Adipose tissue (tissue), 3 donors: Measurements from ENCODE around the gene F5. TPM values are rescaled to one million over a fixed set of nuclear protein-coding genes. Genes with fewer than 3 reads are reported as not detected.
"Not testable (repeated sequence)": the region's sequence is repeated elsewhere in the genome, so short reads cannot be mapped to it uniquely, and the experiment has no call there.

ENCODE experiments used
- H3K27ac ChIP-seq: one replicate; pipeline ENCODE4 v1.5.1; 2013; ENCODE audit warnings: low read depth, low read length
- WGBS, 3 donors: extraction: QIAGEN DNeasy Blood & Tissue Kit; methylation state at CpG; one replicate each; pipeline ENCODE4 v1.1.7; 2013; 5-methylcytosine and 5-hydroxymethylcytosine counted together
- polyA plus RNA-seq, 3 donors: library from polyadenylated mRNA; stranded (reverse); fragments of 200-250 nt; gene quantifications; one replicate each; pipeline ENCODE4 v1.2.3, GENCODE V29; 2013
- donor health status: healthy with polysubstance abuse.
- donor health status: Bipolar disorder and iron deficiency.
- donor health status: healthy.

The F5 gene
- polyA plus RNA-seq, 3 donors = 0.22 to 3.6 (median 0.67) TPM

- H3K27ac ChIP-seq = no peak overlapping the region
- WGBS, 3 donors = 73 to 89% (median 81%) methylated on average over 1 of the region's 1 CpG
These were observed 24.6 kb downstream of the F5 start for GRCh38 chr1:169561692-169562091.

- 71 to 85% (median 80%) methylated on average over 5 of the region's 5 CpGs for WGBS, 3 donors
- H3K27ac ChIP-seq = no peak overlapping the region
These were observed 29.1 kb downstream of the F5 start for GRCh38 chr1:169557131-169557530.

DNA sequence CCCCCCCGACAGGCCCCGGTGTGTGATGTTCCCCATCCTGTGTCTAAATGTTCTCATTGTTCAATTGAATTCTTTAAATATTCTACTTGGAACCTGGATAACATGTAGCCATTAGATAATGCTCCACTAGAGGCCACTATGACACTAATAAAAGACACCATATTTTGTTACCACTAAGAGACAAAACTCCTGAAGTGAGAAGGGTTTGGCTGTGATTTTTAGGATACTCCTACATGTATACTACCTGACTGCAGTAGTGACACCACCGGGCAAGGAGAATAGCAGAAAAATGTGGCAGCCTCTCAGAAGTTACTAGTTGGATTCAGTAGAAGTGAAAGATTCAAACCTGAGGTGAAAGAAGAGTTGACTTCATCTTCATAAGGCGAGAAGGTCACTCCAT is 36.0 kb downstream of the F5 start:
- H3K27ac ChIP-seq = no peak overlapping the region
- 29% methylated on average over 4 of the region's 4 CpGs for WGBS, 3 donors

DNA sequence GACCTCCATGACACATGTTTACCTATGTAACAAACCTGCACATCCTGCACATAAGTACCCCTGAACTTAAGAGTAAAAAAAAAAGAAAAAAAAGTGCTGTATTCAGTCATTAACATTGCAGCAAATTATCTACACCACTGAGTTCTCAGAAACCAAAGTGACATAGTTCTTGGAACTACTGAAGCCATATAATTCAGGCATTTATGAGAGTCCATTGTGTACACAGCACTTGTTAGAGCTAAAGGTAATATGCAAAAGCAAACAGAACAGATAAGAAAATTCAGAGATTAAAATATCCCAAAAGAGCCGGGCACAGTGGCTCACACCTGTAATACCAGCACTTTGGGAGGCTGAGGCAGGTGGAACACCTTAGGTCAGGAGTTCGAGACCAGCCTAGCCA is 38.0 kb downstream of the F5 start:
- WGBS, 3 donors = 63 to 87% (median 84%) methylated on average over 2 of the region's 2 CpGs
- no peak overlapping the region for H3K27ac ChIP-seq

- no peak overlapping the region for H3K27ac ChIP-seq
- WGBS, 3 donors = 43 to 53% (median 53%) methylated on average over 14 to 15 of the region's 15 CpGs
These were observed 39.9 kb downstream of the F5 start for GRCh38 chr1:169546087-169546995.

DNA sequence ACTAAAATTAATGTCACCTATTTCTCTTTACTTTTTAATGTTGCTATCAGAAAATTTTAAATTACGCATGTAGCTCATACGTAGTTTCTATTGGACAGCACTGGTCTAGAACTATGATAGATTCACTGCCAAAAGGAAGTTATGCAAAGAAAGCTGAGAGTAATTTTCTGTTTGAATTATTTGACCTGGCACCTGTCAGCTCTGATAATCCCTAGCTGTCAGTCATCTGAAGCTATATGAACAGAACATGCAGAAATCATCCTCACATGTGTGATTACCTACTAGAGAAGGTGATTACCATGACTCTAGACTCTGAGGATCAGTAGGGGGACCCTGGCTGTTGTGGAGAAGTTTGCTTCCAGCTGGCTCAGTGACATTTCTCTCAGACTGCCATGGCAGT is 40.8 kb downstream of the F5 start:
- 63 to 81% (median 72%) methylated on average over 2 of the region's 2 CpGs for WGBS, 3 donors
- no peak overlapping the region for H3K27ac ChIP-seq

GRCh38 chr1:169538998-169539871 is 47.0 kb downstream of the F5 start:
- H3K27ac ChIP-seq = no peak overlapping the region
- 77 to 86% (median 81%) methylated on average over 3 of the region's 3 CpGs for WGBS, 3 donors

DNA sequence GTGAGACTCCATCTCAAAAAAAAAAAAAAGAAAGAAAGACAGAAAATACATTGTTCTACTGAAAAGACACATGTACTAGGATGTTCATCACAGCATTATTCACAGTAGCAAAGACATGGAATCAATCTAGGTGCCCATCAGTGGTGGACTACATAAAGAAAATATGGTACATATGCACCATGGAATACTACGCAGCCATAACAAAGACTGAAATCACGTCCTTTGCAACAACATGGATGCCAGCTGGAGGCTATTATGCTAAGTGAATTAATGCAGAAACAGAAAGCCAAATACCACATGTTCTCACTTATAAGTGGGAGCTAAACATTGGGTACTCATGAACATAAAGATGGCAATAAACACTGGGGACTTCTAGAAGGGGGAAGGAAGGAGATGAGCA is 51.6 kb downstream of the F5 start:
- H3K27ac ChIP-seq = no peak overlapping the region
- 88 to 95% (median 90%) methylated on average over 2 of the region's 2 CpGs for WGBS, 3 donors

DNA sequence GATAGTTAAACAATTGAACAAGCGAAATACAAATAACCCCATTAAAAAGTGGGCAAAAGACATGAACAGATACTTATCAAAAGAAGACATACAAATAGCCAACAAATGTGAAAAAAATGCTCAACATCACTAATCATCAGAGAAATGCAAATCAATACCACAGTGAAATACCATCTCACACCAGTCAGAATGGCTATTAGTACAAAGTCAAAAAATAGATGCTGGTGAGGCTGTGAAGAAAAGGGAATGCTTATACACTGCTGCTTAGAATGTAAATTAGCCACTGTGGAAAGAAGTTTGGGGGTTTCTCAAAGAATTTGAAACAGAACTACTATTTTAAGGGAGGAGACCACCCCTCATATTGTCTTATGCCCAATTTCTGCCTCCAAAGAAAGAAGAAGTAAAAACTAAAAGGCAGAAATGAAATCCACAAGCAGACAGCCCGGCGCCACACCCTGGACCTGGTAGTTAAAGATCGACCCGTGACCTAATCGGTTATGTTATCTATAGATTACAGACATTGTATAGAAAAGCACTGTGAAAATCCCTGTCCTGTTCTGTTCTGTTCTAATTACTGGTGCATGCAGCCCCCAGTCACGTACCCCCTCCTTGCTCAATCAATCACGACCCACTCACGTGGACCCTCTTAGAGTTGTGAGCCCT is 52.6 kb downstream of the F5 start:
- 85 to 92% (median 91%) methylated on average over 9 of the region's 9 CpGs for WGBS, 3 donors
- not testable (repeated sequence) for H3K27ac ChIP-seq

GRCh38 chr1:169530448-169530847 is 55.8 kb downstream of the F5 start:
- WGBS, 3 donors = 60 to 92% (median 77%) methylated on average over 3 of the region's 3 CpGs
- H3K27ac ChIP-seq = no peak overlapping the region

GRCh38 chr1:169529068-169529642 is 57.1 kb downstream of the F5 start:
- 16 to 48% (median 36%) methylated on average over 3 of the region's 3 CpGs for WGBS, 3 donors
- no peak overlapping the region for H3K27ac ChIP-seq

GRCh38 chr1:169528215-169529067 is 57.8 kb downstream of the F5 start:
- 33 to 48% (median 40%) methylated on average over 9 of the region's 9 CpGs for WGBS, 3 donors

GRCh38 chr1:169527451-169528214 is 58.6 kb downstream of the F5 start:
- no peak overlapping the region for H3K27ac ChIP-seq
- WGBS, 3 donors = 56 to 84% (median 62%) methylated on average over 5 of the region's 5 CpGs

More at GRCh38 chr1:169528215-169529067, 57.8 kb downstream of the F5 start:
- H3K27ac ChIP-seq = no peak overlapping the region

- no peak overlapping the region for H3K27ac ChIP-seq
- 56 to 87% (median 64%) methylated on average over 3 of the region's 3 CpGs for WGBS, 3 donors
These were observed 59.3 kb downstream of the F5 start for GRCh38 chr1:169527001-169527400.

DNA sequence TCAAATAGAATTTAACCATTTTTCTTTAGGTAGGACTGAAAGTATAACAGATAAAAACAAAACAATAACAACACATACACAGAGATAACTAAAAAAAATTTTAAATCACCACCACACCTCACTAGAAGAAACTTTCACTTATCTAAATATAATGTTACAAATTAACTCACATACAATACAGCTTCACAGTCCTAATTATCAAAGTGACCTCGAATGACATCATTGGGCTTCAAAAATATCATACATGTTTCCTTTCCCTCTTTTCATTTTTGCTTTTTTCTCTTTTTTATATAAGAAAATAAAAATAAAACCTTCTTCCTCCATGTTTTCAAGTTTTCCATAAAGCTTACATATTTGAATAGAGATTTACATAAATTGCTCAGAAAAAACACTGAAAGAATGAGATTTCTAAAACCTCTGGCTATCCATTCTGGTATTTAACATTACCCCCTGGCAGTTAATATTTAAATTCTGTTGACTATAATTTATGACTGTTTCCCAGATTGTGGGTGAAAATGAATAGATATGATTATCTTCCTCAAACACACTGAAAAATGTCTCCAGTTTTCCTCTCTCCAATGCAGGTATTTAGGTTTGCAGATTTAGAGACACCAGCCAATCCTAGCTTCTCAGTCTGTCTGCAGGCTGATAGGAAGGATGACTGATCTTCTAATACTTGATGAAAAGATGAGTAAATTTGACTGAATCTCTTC is 60.0 kb downstream of the F5 start:
- no peak overlapping the region for H3K27ac ChIP-seq
- WGBS, 3 donors = 26 to 87% (median 86%) methylated on average over 1 of the region's 1 CpG

- no peak overlapping the region for H3K27ac ChIP-seq
- 71 to 94% (median 93%) methylated on average over 1 of the region's 1 CpG for WGBS, 3 donors
These were observed 60.9 kb downstream of the F5 start for GRCh38 chr1:169525391-169525790.
